Loucy (cell line): ENCODE measurements around the gene PRR36.

ENCODE experiments used
- EZH2phosphoT487 ChIP-seq: fragments of 200-600 bp; IDR thresholded peaks from 2 replicates; pipeline ENCODE4 v1.6.1; 2018; ENCODE audit warnings: antibody characterized with exemption, mild to moderate bottlenecking, moderate library complexity, borderline replicate concordance
- TF ChIP-seq, protein P1 (sequence below): fragments of 200-600 bp; sonication (generic); conservative IDR thresholded peaks from 2 replicates; pipeline ENCODE4 v1.5.1; 2014; ENCODE audit warnings: mild to moderate bottlenecking, antibody characterized with exemption, low read length

DNA sequence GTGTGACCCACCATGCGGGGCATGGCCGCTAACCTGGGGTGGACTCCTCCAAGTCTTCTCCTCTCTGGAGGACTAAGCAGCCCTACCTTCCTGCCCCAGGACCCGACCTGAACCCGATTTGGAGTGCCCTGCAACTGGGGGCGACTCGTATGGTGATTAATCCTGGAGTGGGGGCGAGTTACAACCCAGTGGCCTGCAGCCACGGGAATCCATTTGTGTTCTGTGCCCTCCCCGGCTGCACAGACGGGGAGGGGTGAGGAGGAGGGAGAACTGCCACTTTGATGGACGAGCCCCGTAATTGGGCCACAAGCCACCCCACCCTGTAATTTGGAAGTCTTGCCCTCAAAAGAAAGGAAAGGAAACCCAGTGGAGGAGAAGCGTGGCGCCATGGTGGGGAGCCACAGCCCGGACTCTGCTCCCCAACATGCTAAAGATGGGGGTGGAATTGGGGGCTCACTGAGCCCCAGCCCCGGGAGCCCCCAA, 18.0 kb downstream of the PRR36 start:
- TF ChIP-seq, protein P1, sequence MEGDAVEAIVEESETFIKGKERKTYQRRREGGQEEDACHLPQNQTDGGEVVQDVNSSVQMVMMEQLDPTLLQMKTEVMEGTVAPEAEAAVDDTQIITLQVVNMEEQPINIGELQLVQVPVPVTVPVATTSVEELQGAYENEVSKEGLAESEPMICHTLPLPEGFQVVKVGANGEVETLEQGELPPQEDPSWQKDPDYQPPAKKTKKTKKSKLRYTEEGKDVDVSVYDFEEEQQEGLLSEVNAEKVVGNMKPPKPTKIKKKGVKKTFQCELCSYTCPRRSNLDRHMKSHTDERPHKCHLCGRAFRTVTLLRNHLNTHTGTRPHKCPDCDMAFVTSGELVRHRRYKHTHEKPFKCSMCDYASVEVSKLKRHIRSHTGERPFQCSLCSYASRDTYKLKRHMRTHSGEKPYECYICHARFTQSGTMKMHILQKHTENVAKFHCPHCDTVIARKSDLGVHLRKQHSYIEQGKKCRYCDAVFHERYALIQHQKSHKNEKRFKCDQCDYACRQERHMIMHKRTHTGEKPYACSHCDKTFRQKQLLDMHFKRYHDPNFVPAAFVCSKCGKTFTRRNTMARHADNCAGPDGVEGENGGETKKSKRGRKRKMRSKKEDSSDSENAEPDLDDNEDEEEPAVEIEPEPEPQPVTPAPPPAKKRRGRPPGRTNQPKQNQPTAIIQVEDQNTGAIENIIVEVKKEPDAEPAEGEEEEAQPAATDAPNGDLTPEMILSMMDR = no peak
- TF ChIP-seq EZH2phosphoT487 = no peak
